NOMO-1 (cell line): ENCODE results near the gene MAMSTR.
"Not testable (repeated sequence)": the region's sequence is repeated elsewhere in the genome, so short reads cannot be mapped to it uniquely, and the experiment has no call there.

Experiments
- DNase-seq, 2 experiments: peaks; one replicate each; lab custom pipeline; 2025; ENCODE audit not compliant: unreplicated experiment in 2 of 2; lab: John Stamatoyannopoulos, UW

The MAMSTR gene

DNA sequence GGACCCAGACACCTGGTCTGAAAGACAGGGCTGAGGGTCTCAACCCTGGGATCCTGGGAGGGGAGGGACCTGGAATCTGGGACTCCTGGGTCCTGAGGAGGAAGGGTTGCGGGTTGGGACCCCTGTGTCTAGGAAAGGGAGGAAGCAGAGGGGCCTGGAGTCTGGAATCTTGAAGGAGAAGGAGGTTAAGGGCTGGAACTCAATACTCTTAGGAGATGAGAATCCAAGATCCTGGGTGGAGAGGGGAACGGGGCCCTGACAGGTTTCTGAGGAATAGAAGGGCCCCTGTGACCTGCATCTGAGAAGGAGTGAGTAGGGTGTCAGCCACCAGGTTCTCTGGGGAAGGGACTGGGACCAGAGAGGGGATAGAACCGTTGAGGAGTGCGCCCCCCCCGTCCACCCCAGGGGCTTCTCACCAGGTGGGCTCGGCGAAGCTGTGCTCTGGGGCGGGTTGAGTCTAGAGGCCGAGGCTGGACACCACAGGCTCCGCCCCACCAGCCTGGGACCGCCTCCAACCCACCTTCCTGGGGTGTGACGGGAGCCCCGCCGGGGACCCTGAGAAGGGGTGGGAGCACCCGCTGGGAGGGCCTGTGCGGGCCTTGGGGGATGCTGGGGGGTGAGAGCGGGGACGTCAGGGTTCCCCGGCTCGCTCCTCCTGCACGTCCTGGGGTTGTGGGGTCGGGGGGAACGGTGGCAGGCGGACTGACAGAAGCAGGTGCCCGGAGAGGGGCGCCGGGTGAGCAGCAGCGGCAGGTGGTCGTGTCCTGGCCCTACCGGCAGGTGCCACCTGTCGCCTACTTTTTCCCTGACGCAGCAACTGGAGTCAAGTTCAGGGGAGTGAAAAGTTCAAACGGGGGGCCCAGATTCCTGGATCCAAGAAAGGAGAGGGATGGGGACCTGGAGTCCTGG lies at the start of gene MAMSTR:
Gene MAMSTR (minus strand): TSS at position 463 of the 909 bp plus-strand sequence. CDS start 694 bp downstream, outside the sequence.
- no peak for DNase-seq

DNA sequence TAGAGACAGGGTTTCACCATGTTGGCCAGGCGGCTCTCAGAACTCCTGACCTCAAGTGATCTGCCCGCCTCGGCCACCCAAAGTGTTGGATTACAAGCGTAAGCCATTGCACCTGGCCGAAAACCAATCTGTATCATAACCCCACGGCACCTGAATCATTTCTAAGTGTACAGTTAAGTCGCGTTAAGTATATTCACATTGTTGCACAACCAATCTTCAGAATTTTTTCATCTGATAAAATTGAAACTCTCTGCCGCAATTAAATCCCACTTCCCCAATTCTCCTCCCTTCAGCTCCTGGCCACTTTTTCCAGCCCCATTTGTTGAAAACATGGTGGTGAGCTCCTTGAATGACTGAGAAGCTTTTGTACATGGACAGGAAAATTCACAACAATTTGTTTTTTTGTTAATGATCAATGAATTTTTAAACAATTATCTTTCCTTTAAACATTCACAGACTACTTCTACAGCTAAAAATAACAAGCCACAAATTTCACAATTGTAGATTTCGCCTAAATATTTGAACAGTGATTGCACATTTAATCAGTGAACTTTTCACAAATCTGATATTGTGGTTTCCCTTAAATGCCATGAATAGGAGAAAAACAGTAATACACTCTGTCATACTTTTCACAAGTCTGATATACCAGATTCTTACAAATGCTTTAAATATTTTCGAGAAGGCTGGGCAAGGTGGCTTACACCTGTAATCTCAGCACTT lies 49.6 kb upstream of the MAMSTR start:
- DNase-seq: peak; percentile 23 to 68

DNA sequence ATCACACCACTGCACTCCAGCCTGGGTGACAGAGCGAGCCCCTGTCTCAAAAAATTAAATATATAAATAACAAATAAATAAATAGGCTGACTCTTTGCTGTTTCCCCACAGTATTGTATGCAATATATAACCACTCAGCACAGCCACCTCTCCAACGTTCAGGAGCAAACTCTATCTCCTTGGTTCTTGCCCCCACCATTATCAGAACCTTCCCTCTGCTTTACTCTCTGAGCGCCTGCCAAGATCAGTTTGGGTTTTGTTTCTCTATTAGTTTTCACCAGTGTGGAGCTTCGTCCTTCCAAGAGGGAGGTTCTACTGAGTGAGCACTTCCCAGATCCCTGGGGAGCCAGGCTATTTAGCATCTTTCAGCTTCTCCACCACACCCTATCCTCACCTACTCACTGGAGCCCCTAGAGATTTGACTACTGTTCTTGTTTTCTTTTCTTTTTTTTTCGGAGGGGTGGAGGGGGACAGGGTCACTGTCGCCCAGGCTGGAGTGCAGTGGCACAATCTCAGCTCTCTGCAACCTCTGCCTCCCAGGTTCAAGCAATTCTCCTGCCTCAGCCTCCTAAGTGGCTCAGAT lies 48.7 kb upstream of the MAMSTR start:
- DNase-seq: not testable (repeated sequence)

GRCh38 chr19:48765816-48766215 lies 46.3 kb upstream of the MAMSTR start:
- not testable (repeated sequence) for DNase-seq

DNA sequence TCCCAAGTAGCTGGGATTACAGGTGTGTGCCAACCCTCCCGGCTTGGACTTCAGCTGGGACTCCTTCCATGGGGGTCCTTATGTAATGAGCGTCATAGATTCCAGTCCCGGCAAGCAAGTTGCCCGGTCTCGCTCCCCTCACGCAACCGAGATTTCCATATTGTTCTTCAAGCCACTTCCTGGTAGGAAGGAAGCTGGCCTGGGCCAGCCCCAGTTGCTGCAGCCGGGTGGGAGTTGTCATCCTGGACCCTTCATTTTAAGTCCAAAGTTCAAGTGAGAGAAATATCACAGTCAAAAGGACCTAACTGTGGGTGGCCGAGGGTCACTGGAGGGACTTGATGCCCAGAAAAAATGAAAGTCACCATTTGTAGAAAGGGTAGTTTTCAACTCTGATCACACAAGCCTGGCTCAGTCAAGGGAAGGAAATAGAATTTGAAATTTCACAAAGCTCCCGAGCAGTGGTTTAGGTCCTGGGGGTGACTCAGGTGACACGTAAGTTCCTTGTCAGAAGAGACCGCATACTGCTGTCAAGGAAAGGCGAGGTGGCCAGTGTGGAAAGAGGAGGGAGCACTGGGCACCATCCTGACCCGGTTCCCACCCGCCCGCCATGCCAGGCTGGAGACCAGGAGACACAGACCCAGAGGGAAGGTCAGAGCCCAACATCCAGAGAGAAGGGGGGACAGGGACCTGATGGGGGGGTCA lies 41.1 kb upstream of the MAMSTR start:
- DNase-seq: no peak

- DNase-seq: no peak
Measured at GRCh38 chr19:48757741-48758144, 38.2 kb upstream of the MAMSTR start.

- no peak for DNase-seq
Measured at GRCh38 chr19:48757089-48757675, 37.7 kb upstream of the MAMSTR start.

DNA sequence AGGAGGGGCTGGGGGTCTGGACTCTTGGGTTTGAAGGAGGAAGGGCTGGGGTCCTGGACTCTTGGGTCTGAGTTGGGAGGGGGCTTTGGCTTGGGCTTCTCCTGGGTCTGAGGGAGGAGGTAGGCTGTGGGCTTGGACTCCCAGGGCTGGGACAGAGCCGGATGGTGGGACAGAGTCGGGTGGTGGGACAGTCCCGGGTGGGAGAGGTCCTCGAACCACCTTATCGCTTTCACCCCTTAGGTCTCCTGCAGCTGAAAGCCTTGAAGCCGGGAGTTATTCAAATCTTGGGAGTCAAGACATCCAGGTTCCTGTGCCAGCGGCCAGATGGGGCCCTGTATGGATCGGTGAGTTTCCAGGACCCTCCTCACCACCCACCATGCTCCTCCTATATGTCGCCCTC lies 37.2 kb upstream of the MAMSTR start:
- DNase-seq: no peak

DNA sequence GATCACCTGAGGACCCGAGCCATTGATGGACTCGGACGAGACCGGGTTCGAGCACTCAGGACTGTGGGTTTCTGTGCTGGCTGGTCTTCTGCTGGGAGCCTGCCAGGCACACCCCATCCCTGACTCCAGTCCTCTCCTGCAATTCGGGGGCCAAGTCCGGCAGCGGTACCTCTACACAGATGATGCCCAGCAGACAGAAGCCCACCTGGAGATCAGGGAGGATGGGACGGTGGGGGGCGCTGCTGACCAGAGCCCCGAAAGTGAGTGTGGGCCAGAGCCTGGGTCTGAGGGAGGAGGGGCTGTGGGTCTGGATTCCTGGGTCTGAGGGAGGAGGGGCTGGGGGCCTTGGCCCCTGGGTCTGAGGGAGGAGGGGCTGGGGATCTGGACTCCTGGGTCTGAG lies 36.7 kb upstream of the MAMSTR start:
- no peak for DNase-seq

DNA sequence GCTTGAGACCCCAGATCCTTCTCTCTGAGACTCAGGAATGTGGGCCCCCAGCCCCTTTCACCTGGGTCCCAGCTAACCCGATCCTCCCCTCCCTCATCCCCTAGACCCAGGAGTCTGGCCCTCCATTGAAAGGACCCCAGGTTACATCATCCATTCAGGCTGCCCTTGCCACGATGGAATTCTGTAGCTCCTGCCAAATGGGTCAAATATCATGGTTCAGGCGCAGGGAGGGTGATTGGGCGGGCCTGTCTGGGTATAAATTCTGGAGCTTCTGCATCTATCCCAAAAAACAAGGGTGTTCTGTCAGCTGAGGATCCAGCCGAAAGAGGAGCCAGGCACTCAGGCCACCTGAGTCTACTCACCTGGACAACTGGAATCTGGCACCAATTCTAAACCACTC lies 36.3 kb upstream of the MAMSTR start:
- DNase-seq: no peak

GRCh38 chr19:48755084-48755641 lies 35.6 kb upstream of the MAMSTR start, which contains the start of gene FGF21:
FGF21 (plus strand) TSS chr19:48755524; CDS start chr19:48756237, 713 bp downstream.
- no peak for DNase-seq

DNA sequence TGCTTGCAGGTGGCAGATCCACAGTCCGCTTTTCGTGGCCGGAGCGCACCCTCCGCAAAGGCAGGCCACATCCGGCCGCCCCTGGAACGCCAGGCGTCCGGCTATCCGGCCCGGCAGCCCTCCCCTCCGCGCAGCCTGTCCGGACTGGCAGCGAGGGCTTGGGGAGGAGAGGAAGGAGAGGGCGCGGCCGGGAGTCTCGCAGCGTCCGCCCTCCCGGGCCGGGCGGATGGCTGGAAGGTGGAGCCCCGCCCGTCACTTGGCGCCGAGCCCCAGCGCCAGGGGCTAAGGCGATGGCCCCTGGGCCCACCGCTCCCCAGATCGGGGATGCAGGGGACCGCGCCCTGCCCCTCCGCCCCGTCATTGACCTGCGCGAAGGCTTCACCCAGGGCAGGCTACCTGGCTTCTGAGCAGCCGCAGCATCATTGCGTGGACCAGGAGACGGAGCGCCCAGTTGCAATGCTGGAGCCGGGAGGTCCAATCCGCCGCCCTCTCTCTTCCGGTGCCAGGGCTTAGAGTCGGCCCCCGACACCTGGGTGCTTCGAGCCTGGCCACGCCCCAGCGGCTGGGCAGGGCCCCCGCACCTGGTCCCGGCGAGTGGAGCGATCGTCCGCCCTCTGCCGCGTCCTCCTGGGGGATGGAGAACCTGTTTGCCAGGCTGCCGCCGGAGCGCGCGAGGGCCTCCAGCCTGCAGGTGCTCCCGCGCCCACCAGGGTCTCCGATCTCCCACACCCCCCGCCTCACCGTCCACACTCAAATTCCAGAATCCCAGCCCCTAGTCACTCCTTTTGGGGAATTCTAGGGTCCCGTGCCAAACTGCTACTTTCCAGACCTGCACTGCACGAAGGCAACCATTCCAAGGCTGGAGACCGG lies 33.2 kb upstream of the MAMSTR start, which contains the start of gene FUT1:
Gene FUT1 (minus strand): TSS at position 146 of the 870 bp plus-strand sequence. CDS start 1,360 bp downstream, outside the sequence.
- DNase-seq: peak in 1 of 2 experiments; percentile 4

DNA sequence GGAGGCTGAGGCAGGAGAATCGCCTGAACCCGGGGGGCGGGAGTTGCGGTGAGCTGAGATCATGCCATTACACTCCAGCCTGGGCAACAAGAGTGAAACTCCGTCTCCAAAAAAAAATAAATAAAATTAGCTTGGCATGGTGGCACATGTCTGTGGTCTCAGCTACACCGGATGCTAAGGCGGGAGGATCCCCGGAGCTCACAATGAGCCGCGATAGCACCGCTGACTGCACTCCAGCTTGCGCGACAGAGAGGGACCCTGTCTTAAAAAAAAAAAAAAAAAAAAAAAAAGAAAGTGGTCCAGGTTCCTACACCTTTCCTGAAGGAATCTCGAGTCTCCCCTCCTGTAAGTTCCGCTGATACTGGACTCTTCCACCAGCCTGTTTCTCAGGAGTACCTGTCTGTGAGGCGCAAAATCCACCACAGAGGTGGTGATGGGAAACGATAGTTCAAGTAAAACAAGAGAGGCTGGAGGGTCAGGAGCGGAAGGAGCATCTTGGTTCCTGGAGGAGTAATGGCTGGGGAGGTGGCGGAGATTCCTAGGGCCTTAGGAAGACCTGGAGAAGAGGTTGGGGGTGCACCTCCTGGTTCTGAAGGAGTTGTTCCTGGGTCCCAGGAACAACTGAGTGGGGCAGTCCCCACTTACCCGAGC lies 32.4 kb upstream of the MAMSTR start:
- DNase-seq: no peak

DNA sequence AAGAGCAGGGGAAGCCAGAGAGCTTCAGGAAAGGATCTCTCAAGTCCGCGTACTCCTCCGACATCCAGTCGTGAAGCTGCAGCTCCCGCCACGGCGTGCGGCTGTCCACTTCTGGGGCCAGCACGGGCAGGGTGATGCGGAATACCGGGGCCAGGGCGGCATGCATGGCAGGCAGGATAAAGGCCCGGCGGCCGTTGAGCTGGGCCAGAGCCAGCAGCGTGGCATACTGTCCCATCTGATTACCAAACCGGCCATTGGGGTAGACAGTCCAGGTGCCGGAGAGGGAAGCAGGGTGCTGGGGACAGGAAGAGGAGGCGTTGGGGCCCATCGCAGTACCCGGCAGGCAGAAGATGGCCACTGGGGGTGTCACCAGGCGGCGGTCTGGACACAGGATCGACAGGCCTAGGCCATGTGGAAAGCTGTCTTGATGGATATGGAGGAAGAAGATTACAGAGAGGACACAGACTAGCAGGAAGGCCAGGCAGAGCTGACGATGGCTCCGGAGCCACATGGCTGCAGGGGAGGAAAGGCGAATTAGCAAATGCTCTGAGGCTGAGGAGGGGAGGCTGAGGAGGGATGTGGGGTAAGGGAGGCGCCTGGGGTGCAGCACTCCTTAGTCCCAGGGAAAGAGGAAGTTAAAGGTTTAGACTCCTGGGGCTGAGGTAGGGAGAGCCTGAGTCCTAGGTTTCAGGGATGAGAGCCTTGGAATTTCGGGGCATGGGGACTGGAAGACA lies 31.4 kb upstream of the MAMSTR start:
- DNase-seq: no peak

- no peak for DNase-seq
Measured at GRCh38 chr19:48750351-48750750, 30.8 kb upstream of the MAMSTR start.

GRCh38 chr19:48749571-48750198 lies 30.2 kb upstream of the MAMSTR start:
- no peak for DNase-seq
